ENCODE results near the gene NPEPL1.

DNA sequence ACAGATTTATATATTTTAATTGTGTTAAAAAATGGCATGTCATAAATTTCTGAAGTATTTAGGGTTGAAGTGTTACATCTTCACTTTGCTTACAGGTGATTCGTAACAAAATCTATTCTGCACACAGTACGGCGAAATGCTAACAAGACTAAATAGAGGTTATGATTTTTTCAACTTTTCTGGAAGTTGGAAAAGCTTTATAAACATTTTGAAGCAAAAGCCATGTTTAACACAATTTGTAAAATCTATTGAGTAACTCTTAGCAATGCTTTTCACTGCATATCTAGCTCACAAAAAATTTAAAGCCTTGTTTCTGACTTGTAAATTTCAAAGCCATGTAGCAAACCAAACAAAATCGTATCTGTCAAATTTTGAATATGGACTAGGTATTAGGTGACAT lies 38.3 kb upstream of the NPEPL1 start:
- TF ChIP-seq EZH2 (IDR thresholded peaks at IDR 0.05; ENCODE audit: insufficient read depth, poor library complexity, severe bottlenecking) (no peak), EZH2phosphoT487 (IDR thresholded peaks at IDR 0.05; ENCODE audit: insufficient read depth, low read depth) (no peak)
